NCI-H82 treated with DMSO at 0.1 percent for 48 hours (cell line): ENCODE data around the gene TM4SF20.

Experiments
- DNase-seq: peaks from one replicate; lab custom pipeline; 2025; ENCODE audit not compliant: unreplicated experiment; lab: John Stamatoyannopoulos, UW

Gene TM4SF20, protein sequence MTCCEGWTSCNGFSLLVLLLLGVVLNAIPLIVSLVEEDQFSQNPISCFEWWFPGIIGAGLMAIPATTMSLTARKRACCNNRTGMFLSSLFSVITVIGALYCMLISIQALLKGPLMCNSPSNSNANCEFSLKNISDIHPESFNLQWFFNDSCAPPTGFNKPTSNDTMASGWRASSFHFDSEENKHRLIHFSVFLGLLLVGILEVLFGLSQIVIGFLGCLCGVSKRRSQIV

DNA sequence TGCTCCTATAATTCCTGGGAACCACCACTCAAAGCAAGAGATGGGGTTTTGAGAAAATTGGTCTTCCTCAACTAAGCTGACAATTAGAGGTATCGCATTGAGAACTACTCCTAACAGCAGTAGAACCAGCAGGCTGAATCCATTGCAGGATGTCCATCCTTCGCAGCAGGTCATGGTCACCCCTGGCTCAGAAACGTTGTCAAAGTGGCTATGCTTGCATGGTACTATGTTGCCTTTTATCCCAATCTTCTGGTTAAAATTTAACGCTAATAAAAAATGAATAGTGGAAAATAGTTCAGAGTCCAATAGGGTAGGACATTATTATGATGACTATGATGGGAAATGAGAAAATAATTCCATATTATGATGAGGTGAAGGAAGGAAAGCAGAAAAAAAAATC lies at the start of gene TM4SF20:
Gene TM4SF20 (minus strand): TSS at position 212 of the 400 bp plus-strand sequence. CDS start 38 bp downstream, at position 174.
- DNase-seq = no peak

- DNase-seq = no peak
Measured at GRCh38 chr2:227428731-227429285, 49.7 kb upstream of the TM4SF20 start.

DNA sequence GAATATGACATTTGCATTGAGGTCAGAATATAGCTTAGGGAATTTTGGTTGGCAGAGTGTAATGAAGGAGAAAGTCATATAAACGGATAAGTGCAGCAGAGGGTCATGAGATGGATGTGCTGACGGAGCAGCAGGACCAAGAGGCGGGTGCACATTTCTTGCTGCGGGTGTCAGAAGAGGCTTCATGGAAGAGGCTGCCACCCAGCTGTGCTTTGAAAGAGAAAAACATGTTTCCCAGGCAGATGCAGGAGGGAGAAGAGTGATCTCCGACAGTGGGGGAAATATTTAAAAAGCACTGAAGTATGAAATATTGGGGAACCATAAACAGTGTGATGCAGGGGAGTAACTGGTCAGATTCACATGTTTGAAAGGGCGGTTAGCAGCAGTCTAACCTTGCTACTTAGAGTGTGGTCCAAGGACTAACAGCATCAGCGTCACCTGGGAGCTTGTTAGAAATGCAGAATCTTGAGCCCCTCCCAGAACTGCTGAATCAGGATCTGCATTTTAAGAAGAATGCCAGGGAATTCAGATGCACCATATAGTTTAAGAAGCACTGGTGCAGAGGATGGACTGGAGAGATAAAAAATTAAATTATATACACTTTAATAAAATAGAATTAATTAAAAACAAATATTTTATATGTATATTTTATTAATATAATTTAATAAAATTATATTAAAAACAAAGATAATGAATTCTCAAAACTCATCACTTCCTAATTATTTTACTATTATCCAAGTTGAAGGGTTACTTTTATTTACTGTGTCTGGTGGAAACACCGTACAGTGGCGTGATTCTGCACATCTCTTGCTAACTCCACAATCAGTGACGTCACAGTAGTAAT lies 44.8 kb upstream of the TM4SF20 start:
- DNase-seq = no peak

DNA sequence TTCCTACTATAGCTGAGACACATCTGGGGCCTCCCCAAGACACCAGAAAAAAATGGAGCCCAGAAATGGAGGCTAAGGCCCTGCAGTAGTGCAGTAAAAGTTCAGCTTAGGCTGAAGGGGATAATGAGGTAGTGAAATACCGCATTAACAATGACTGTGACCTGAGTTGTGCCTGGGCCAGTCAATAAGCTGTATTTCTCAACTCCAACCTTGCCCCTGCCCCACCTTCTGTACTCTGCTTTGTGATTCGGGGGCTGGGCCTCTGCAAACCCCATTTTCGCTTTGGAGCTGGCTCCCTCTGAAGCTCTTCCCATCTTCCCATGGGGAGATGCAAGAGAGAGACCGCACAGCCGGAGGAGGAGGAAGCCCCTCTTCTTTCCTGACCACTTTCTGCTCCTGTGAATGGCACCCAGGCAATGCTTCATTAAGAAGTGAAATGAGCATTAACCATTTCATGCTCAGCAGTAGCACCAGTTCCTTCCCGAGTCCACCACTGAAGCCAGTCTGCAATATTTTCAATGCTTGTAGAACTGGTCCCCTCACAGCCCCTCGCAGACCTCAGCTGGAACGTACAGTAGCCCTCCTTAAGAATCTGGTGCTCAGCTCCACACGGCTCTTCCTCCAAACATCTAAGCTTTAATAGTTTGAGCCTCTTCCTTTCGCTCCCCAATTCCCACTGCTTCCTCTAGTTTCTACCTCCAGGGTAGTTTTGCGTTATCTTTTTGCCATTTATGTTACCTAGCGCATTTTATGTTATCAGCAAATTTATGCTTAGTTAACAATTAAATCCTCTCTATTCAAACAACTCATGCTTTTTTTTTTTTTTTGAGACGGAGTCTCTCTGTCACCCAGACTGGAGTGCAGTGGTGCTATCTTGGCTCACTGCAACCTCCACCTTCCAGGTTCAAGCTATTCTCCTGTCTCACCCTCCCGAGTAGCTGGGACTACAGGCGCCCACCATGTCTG lies 41.3 kb upstream of the TM4SF20 start:
- no peak for DNase-seq

GRCh38 chr2:227416701-227417100 lies 37.6 kb upstream of the TM4SF20 start:
- DNase-seq = no peak

- no peak for DNase-seq
Measured at GRCh38 chr2:227415538-227416424, 36.7 kb upstream of the TM4SF20 start.

DNA sequence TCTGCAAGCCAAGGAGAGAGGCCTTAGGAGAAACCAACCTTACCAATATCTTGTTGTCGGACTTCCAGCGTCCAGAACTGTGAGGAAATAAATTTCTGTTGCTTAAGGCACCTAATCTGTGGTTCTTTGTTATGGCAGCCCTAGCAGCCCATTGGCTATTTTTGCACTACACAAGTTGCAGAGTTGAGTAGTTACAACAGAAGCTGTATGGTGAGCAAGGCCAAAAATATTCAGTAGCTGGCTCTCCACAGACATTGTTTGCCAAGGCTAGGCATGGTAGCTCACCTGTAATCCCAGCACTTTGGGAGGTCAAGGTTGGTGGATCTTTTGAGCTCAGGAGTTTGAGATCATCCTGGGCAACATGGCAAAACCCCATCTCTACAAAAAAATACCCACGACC lies 35.7 kb upstream of the TM4SF20 start:
- DNase-seq = no peak

- DNase-seq = no peak
Measured at GRCh38 chr2:227413371-227413770, 34.3 kb upstream of the TM4SF20 start.

DNA sequence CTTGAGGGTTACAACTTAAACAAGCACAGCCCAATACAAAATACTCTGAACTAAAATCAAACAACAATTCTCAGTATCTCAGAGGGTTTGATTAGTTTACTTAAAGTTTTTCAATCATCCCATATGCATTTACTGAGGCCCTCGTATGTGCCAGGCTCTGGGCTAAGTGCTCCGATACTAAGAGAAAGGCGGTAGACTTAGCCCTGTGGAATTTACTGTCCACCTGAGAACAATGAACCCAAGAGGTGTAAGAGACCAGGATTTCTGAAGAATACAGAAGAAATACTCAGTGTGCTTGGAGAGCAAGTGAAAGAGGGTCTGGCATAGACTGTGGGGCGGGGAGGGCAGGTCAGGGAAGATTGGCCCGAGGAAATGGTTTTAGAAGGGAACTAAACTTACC lies 33.8 kb upstream of the TM4SF20 start:
- DNase-seq = no peak

DNA sequence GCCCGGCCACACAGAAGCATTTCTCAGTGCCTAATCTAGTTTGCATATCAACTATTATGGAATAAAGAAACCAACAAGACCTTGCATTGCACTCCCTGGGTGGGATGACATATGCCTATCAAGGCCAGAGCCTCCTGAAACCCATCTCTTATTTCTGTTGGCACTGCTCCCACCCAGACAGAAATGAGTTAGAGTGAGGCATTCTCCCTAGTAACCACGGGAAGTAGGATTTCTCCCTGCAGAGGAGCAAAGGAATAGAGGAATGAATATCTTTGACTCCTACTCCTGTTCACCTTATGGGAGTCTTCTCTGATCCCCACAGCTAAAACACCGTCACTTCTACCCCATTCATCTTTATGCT lies 32.9 kb upstream of the TM4SF20 start:
- no peak for DNase-seq

- no peak for DNase-seq
Measured at GRCh38 chr2:227411320-227411989, 32.3 kb upstream of the TM4SF20 start.

GRCh38 chr2:227410191-227410590 lies 31.1 kb upstream of the TM4SF20 start:
- DNase-seq = no peak

DNA sequence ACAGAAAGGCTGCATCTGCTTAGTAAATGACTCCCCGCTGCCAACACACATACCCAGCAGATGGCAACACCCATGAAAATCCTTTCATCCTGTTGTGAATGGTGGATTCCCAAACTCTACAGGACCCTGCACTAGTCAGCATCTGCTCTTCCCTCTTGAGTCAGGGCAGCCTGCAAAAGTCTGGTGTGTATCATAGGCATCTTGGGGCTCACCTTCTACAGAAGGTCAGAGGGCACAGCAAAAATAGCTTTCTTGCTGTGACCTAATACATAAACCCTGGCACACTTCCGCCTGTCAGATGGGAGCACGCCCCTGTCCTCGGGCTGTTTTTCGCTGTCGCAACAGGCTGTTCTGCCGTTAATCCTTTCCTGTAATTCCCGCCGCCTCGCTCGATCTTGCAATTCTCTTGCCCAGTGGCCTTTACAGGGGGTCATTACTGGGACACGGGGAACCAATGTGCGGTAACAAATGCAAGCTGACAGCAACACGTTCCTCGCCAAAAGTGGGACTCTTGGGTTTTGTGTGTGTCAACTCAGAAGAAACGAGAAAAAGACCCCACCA lies 28.6 kb upstream of the TM4SF20 start:
- peak; percentile 31 for DNase-seq

DNA sequence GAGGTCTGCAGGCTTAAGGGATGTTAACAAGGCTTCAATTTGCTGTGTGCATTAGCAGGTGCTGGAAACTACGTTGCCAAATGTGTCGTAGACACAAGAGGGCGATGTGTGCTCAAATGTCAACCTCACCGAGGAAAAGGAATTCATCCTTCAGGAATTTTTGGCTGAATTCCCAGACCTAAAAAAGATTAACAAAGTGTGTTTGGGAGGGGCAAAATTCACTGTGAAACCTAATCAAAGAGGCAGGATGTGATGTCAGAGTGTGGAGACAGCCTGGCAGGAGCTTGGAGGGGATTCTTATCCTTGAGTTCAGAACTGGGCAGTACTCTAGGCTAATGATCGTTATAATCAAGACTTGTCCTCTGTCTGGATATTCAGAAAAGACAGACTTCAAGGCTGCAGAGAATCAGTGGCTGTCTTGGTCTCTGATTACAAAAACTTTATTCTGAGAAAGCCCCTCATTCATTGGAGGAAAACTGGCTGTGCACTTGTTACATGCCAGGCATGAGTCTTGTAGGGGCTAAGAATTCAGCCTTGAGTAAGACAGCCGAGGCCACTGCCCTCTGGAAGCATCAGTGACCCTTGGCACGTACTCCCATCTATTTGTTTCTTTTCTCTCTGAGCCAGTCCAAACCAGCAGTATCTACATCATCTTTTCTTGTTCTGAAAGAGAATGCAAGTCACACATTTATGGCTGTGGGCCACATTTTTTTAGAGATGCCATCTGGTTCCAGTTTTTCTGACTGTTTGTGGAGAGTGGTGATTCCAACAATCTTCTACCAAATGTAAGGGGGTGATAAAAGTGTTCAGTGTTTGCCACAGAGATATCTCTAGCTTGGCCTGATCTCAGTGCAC lies 27.3 kb upstream of the TM4SF20 start:
- peak; percentile 81 for DNase-seq

GRCh38 chr2:227404585-227405271 lies 25.6 kb upstream of the TM4SF20 start:
- DNase-seq = no peak

- no peak for DNase-seq
Measured at GRCh38 chr2:227402959-227403358, 23.9 kb upstream of the TM4SF20 start.

DNA sequence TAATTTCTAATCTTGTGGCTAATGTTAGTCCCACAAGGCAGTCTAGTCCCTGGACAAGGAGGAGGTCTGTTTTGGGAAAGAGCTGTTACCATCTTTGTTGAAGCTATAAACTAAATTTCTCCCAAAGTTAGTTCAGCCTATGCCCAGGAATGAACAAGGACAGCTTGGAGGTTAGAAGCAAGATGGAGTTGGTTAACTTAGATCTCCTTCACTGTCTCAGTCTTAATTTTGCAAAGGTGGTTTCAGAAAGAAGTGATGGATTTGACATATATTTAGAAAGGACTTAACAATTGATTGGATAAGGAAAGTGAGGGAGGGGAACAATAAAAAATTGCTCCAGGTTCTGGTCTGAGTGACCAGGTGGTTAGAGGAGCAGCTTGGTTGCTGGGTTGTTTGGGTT lies 23.2 kb upstream of the TM4SF20 start:
- DNase-seq = no peak

- DNase-seq = no peak
Measured at GRCh38 chr2:227401550-227401949, 22.4 kb upstream of the TM4SF20 start.
